Dendritic cell treated with granulocyte-macrophage colony-stimulating factor and Interleukin-4, amounts not matched to agents 40 ng/mL and 50 ng/mL, for 4 days (primary cell): Measurements from ENCODE around the gene AUTS2.

Experiments used
- H3K27ac Mint-ChIP-seq: one replicate; pipeline ENCODE4 v1.8.0; 2022; ENCODE audit warnings: mild to moderate bottlenecking, mixed read lengths
- H3K27me3 Mint-ChIP-seq: one replicate; pipeline ENCODE4 v1.8.0; 2022; ENCODE audit warnings: mild to moderate bottlenecking, mixed read lengths
- H3K36me3 Mint-ChIP-seq: one replicate; pipeline ENCODE4 v1.8.0; 2022; ENCODE audit warnings: low read depth, mixed read lengths
- H3K4me1 Mint-ChIP-seq: one replicate; pipeline ENCODE4 v1.8.0; 2022; ENCODE audit warnings: low read depth, mixed read lengths
- H3K4me3 Mint-ChIP-seq: one replicate; pipeline ENCODE4 v1.8.0; 2022; ENCODE audit warnings: mild to moderate bottlenecking, moderate library complexity, mixed read lengths
- H3K9me3 Mint-ChIP-seq: one replicate; pipeline ENCODE4 v1.8.0; 2022; ENCODE audit warnings: mixed read lengths
- intact Hi-C: fragments of 100-400 bp; cut with micrococcal nuclease; formaldehyde crosslinking; loops from one replicate; pipeline ENCODE4 v1.15.0; 2022

The AUTS2 gene

GRCh38 chr7:70092314-70093204 lies 494.3 kb downstream of the AUTS2 start:
- Mint-ChIP-seq H3K4me3 (no peak overlapping the region), H3K27ac (no peak overlapping the region), H3K4me1 (no peaks in the 10 kb centered on the region), H3K9me3 (no peaks in the 10 kb centered on the region), H3K27me3 (no peaks in the 10 kb centered on the region), H3K36me3 (no peaks in the 10 kb centered on the region)
- intact Hi-C loops: no loop called here

DNA sequence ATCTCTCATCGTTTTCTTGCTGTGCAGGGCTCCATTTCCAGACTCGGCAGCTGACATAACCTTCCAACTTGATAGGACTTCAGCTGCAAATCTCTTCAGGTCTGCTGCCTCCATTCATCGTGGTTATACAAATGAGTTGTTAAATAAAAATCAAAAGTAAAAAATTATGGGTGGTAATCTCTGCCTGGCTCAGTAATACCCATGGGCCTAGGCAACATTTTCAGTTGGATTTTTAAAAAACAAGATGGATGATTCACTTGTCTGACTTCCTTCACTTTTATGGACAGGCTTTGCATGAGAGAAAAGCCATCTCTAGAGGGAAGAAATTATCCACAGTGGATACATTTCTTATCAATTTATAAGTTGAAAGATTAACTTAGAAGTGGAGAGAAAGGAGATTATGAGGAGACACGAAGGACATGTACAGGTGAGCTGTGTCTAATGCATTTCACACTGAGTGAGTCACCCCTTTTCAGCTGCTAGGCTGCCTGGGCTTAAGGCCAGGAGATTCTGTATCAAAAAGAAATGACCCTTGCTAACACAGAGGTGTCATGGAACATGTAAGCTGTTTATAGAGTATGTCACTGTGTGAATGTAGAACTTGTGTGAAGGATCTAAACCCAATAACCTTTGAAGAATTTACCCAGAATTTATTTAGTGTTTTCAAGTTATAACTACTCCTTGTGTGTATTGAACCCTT lies 495.1 kb downstream of the AUTS2 start:
- Mint-ChIP-seq H3K27ac (no peak overlapping the region), H3K4me1 (no peaks in the 10 kb centered on the region), H3K4me3 (no peak overlapping the region), H3K9me3 (no peaks in the 10 kb centered on the region), H3K27me3 (no peaks in the 10 kb centered on the region), H3K36me3 (no peaks in the 10 kb centered on the region)
- intact Hi-C loops: no loop called here

DNA sequence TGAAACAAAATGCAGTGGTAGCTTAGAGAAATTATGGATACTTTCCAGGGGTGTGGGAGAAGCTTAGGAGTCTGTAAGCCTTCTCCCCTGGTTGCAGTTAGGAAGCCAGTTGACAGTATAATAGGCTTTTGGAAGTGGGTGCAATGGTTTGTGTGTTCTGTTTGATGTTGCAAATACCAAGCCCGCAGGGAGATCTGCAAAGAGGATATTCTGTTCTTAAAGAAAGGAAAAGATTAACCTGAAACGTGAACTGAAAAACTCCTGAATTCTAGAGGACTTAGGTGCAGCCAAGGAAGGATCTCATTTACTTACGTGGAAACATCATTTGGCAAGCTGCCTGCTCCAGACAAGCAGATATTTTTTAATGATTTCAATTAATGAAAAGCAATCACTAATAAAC lies 496.6 kb downstream of the AUTS2 start:
- intact Hi-C loops: no loop called here
- no peak overlapping the region for H3K4me3 Mint-ChIP-seq
- H3K36me3 Mint-ChIP-seq: no peaks in the 10 kb centered on the region
- no peak overlapping the region for H3K27ac Mint-ChIP-seq
- H3K9me3 Mint-ChIP-seq: no peaks in the 10 kb centered on the region
- H3K4me1 Mint-ChIP-seq: no peaks in the 10 kb centered on the region
- H3K27me3 Mint-ChIP-seq: no peaks in the 10 kb centered on the region

DNA sequence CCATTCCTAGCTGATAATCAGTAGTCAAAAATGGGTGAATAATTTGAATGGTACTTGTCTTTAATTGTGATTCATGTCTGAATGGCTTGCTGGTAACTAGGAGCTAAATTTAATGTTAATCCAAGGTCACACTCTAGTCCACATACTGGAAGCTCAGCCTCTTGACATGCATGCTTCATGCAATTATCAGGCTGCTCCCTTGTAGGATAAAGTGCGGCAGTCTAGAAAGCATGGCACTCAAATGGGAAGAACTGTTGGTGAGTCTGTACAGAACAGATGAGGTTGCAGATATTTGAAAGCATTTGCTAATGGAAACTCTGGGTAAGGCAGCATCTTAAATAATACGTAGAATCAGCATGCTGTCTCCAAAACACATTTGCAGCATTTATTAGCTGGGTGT lies 499.4 kb downstream of the AUTS2 start:
- Mint-ChIP-seq H3K36me3 (no peaks in the 10 kb centered on the region), H3K27me3 (no peaks in the 10 kb centered on the region), H3K4me1 (no peaks in the 10 kb centered on the region), H3K27ac (no peak overlapping the region), H3K4me3 (no peak overlapping the region), H3K9me3 (no peaks in the 10 kb centered on the region)
- intact Hi-C loops: no loop called here

DNA sequence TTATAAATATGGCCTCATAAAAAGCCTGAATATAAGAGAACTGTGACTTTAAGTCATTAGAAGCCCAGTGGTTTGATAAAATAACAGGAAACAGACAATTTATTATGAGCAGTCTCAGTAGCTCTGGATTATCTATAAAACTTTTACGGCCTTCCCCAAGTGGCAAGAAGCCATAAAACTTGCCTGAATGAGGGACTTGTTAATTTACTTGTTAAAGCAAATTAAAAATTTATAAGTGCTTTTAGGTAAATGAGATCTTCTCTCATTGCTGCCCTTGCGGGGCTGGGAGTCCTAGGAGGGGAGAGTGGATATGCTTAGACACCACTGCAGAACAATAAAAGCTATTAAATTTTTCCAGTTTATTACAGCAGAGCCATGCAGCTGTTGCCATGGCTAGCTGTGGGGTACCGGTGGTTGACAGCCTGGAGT lies 499.9 kb downstream of the AUTS2 start:
- Mint-ChIP-seq H3K27me3 (no peaks in the 10 kb centered on the region), H3K9me3 (no peaks in the 10 kb centered on the region), H3K36me3 (no peaks in the 10 kb centered on the region), H3K4me3 (no peak overlapping the region), H3K27ac (no peak overlapping the region), H3K4me1 (no peaks in the 10 kb centered on the region)
- intact Hi-C loops: no loop called here

DNA sequence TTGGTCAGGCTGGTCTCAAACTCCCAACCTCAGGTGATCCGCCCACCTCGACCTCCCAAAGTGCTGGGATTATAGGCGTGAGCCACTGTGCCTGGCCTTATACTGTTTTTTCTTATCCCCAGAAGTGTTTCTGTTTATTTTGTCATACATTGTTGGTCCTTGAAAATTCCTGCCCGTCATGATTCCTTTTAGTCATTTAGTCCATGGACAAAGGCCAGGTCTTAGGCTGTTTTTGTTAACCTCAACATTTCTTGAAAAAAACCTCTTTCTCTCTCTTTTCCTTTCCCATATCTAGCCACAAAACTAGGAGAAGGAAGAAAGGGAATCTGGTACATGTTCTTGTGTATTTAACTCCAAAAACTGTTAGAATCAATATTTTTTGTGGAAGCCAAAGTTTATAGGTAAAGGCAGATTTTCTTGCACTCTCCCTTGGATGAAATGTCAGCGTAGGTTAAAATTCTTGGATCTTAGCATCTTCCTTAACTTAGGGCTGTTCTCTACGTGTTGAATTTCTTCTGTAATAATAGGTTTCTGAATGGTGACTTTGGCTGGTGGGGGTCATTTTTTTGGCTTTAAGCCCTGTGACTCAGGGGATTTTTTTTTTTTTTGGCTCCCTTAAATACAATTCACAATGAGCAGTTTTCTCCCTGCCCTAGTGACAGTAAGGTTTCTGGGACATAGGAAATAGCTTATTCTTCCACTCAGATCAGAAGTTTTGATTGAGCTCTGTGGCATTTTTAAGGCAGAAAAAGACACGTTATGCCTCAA lies 500.8 kb downstream of the AUTS2 start:
- intact Hi-C loops: no loop called here
- H3K4me1 Mint-ChIP-seq: no peaks in the 10 kb centered on the region
- no peak overlapping the region for H3K27ac Mint-ChIP-seq

GRCh38 chr7:70104243-70104642 lies 506.0 kb downstream of the AUTS2 start:
- H3K4me1 Mint-ChIP-seq: no peaks in the 10 kb centered on the region
- H3K27ac Mint-ChIP-seq: no peak overlapping the region
- intact Hi-C loops: no loop called here
- no peak overlapping the region for H3K4me3 Mint-ChIP-seq
- H3K27me3 Mint-ChIP-seq: no peaks in the 10 kb centered on the region
- no peaks in the 10 kb centered on the region for H3K9me3 Mint-ChIP-seq
- no peaks in the 10 kb centered on the region for H3K36me3 Mint-ChIP-seq

More for the DNA sequence above, 500.8 kb downstream of the AUTS2 start:
- Mint-ChIP-seq H3K36me3 (no peaks in the 10 kb centered on the region), H3K9me3 (no peaks in the 10 kb centered on the region), H3K4me3 (no peak overlapping the region), H3K27me3 (no peaks in the 10 kb centered on the region)

GRCh38 chr7:70113078-70113477 lies 514.8 kb downstream of the AUTS2 start:
- no peaks in the 10 kb centered on the region for H3K27me3 Mint-ChIP-seq
- intact Hi-C loops: no loop called here

DNA sequence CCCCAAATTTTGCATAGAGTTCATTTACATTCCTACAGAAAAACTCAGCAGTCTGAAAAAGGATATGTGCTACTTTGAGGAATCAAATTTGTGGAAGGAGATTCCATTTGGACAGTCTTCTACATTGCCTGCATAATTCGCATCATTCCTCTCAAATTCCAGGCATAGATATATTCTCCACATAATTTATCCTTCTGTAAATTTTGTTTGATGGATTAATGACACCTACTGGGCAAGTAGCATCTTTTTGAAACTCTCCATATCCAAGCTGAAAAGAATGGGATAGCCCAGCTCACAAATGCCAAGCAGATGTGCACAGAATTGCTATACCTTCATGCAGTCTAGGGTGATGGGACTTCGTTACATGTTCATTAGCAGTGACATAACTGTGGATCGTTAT lies 515.3 kb downstream of the AUTS2 start:
- intact Hi-C loops: no loop called here
- H3K4me3 Mint-ChIP-seq: no peak overlapping the region
- H3K27ac Mint-ChIP-seq: no peak overlapping the region
- H3K27me3 Mint-ChIP-seq: no peaks in the 10 kb centered on the region
- no peaks in the 10 kb centered on the region for H3K9me3 Mint-ChIP-seq
- no peaks in the 10 kb centered on the region for H3K36me3 Mint-ChIP-seq
- no peaks in the 10 kb centered on the region for H3K4me1 Mint-ChIP-seq

More at GRCh38 chr7:70113078-70113477, 514.8 kb downstream of the AUTS2 start:
- Mint-ChIP-seq H3K4me1 (no peaks in the 10 kb centered on the region), H3K27ac (no peak overlapping the region), H3K9me3 (no peaks in the 10 kb centered on the region), H3K36me3 (no peaks in the 10 kb centered on the region), H3K4me3 (no peak overlapping the region)

- intact Hi-C loops: no loop called here
- H3K4me3 Mint-ChIP-seq: no peak overlapping the region
- H3K36me3 Mint-ChIP-seq: no peaks in the 10 kb centered on the region
- no peaks in the 10 kb centered on the region for H3K9me3 Mint-ChIP-seq
- H3K4me1 Mint-ChIP-seq: no peaks in the 10 kb centered on the region
- H3K27me3 Mint-ChIP-seq: no peaks in the 10 kb centered on the region
- H3K27ac Mint-ChIP-seq: no peak overlapping the region
These were observed 516.5 kb downstream of the AUTS2 start for GRCh38 chr7:70114806-70115205.

GRCh38 chr7:70116244-70116643 lies 518.0 kb downstream of the AUTS2 start:
- intact Hi-C loops: no loop called here
- H3K9me3 Mint-ChIP-seq: peaks cover 9% of the 10 kb centered on the region
- no peaks in the 10 kb centered on the region for H3K27me3 Mint-ChIP-seq
- no peak overlapping the region for H3K4me3 Mint-ChIP-seq
- H3K4me1 Mint-ChIP-seq: no peaks in the 10 kb centered on the region
- no peaks in the 10 kb centered on the region for H3K36me3 Mint-ChIP-seq
- H3K27ac Mint-ChIP-seq: no peak overlapping the region

- Mint-ChIP-seq H3K4me3 (no peak overlapping the region), H3K36me3 (no peaks in the 10 kb centered on the region), H3K4me1 (no peaks in the 10 kb centered on the region), H3K27ac (no peak overlapping the region), H3K9me3 (peaks cover 15% of the 10 kb centered on the region), H3K27me3 (no peaks in the 10 kb centered on the region)
- intact Hi-C loops: no loop called here
These were observed 518.6 kb downstream of the AUTS2 start for GRCh38 chr7:70116867-70117266.

- Mint-ChIP-seq H3K4me1 (no peaks in the 10 kb centered on the region), H3K9me3 (peaks cover 54% of the 10 kb centered on the region), H3K27ac (no peak overlapping the region), H3K4me3 (no peak overlapping the region), H3K27me3 (no peaks in the 10 kb centered on the region), H3K36me3 (no peaks in the 10 kb centered on the region)
- intact Hi-C loops: no loop called here
These were observed 522.6 kb downstream of the AUTS2 start for GRCh38 chr7:70120851-70121250.

- no peak overlapping the region for H3K4me3 Mint-ChIP-seq
- H3K4me1 Mint-ChIP-seq: no peaks in the 10 kb centered on the region
- no peak overlapping the region for H3K27ac Mint-ChIP-seq
- H3K36me3 Mint-ChIP-seq: no peaks in the 10 kb centered on the region
- intact Hi-C loops: no loop called here
- H3K9me3 Mint-ChIP-seq: no peaks in the 10 kb centered on the region
- H3K27me3 Mint-ChIP-seq: no peaks in the 10 kb centered on the region
These were observed 533.5 kb downstream of the AUTS2 start for GRCh38 chr7:70131817-70132216.
